ENCODE data around the gene AFF1.

DNA sequence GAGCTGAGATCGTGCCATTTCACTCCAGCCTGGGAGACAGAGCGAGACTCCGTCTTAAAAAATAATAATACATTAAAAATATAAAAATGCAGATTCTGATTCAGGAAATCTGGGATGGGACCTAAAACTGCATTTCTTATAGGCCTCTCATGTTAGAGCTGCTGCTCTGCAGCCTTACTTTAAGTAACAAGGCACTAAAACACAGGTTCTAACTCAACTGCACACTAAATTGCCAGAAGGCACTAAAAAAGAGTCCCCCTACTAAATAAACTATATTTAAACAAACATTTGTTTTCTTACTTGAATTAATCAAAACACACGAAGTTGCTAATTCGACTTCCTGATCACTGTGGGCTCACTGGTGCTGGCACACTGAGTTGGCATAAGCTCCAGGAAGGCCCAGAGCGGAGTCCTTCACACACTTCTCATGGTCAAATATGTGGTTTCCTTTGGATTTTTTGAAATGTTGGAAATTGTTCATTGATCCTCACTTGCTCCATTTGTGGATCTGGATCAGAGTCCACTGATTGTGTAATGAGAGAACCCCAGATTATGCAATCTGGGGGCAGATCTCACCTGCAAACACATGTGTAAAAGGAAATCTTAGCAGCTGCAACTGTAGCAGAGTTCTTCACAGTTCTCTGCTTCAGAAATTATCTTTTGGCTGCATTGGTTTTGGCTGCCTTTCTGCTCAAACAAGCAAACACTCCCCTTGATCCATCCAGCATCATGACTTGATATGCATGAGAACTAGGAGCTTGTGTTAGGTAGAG is 59.3 kb downstream of the AFF1 start:
- TF ChIP-seq POLR2A (IDR thresholded peaks at IDR 0.05; ENCODE audit: low read depth, low read length), result no peak
- TF ChIP-seq TAF1 (IDR thresholded peaks at IDR 0.05; ENCODE audit: low read depth, low read length), result no peak
